ENCODE measurements around the gene FAM180A.

FAM180A gene

GRCh38 chr7:135736586-135737305 lies 11.9 kb downstream of the FAM180A start:
- Mint-ChIP-seq H3K4me3 (no peak overlapping the region), H3K4me1 (no peaks in the 10 kb centered on the region), H3K9me3 (no peaks in the 10 kb centered on the region), H3K27me3 (peaks cover 54% of the 10 kb centered on the region), H3K36me3 (no peaks in the 10 kb centered on the region), H3K27ac (no peak overlapping the region)
- ATAC-seq = no peak

- H3K27me3 Mint-ChIP-seq = peaks cover 47% of the 10 kb centered on the region
- no peaks in the 10 kb centered on the region for H3K9me3 Mint-ChIP-seq
- no peak overlapping the region for H3K27ac Mint-ChIP-seq
- H3K4me3 Mint-ChIP-seq = no peak overlapping the region
- no peaks in the 10 kb centered on the region for H3K4me1 Mint-ChIP-seq
- no peak for ATAC-seq
- H3K36me3 Mint-ChIP-seq = no peaks in the 10 kb centered on the region
These were observed 14.3 kb downstream of the FAM180A start for GRCh38 chr7:135734343-135734689.

GRCh38 chr7:135733603-135734342 lies 14.8 kb downstream of the FAM180A start:
- Mint-ChIP-seq H3K36me3 (no peaks in the 10 kb centered on the region), H3K27me3 (peaks cover 46% of the 10 kb centered on the region), H3K4me1 (no peaks in the 10 kb centered on the region), H3K4me3 (no peak overlapping the region), H3K27ac (no peak overlapping the region), H3K9me3 (no peaks in the 10 kb centered on the region)
- no peak for ATAC-seq

GRCh38 chr7:135731131-135731530 lies 17.5 kb downstream of the FAM180A start:
- no peak overlapping the region for H3K27ac Mint-ChIP-seq
- no peaks in the 10 kb centered on the region for H3K4me1 Mint-ChIP-seq
- no peak overlapping the region for H3K4me3 Mint-ChIP-seq
- H3K9me3 Mint-ChIP-seq = no peaks in the 10 kb centered on the region
- peak; percentile 26 for ATAC-seq
- H3K27me3 Mint-ChIP-seq = peaks cover 43% of the 10 kb centered on the region
- H3K36me3 Mint-ChIP-seq = no peaks in the 10 kb centered on the region

- no peak overlapping the region for H3K4me3 Mint-ChIP-seq
- peaks cover 39% of the 10 kb centered on the region for H3K27me3 Mint-ChIP-seq
- H3K36me3 Mint-ChIP-seq = no peaks in the 10 kb centered on the region
- no peak overlapping the region for H3K27ac Mint-ChIP-seq
- no peaks in the 10 kb centered on the region for H3K4me1 Mint-ChIP-seq
- H3K9me3 Mint-ChIP-seq = no peaks in the 10 kb centered on the region
- ATAC-seq = no peak
These were observed 19.4 kb downstream of the FAM180A start for GRCh38 chr7:135729230-135729629.

GRCh38 chr7:135728136-135728669 lies 20.4 kb downstream of the FAM180A start, which contains the start of gene SLC13A4:
SLC13A4 (minus strand) TSS chr7:135728186; CDS start chr7:135727496, 690 bp downstream.
- no peak within 1 kb of the TSS for H3K27ac Mint-ChIP-seq
- ATAC-seq = no peak
- H3K36me3 Mint-ChIP-seq = no peaks in the 10 kb centered on the region
- peaks cover 41% of the 10 kb centered on the region for H3K27me3 Mint-ChIP-seq
- H3K9me3 Mint-ChIP-seq = no peaks in the 10 kb centered on the region
- H3K4me1 Mint-ChIP-seq = no peaks in the 10 kb centered on the region
- no peak within 1 kb of the TSS for H3K4me3 Mint-ChIP-seq

- H3K4me1 Mint-ChIP-seq = no peaks in the 10 kb centered on the region
- H3K9me3 Mint-ChIP-seq = no peaks in the 10 kb centered on the region
- H3K27ac Mint-ChIP-seq = no peak overlapping the region
- H3K27me3 Mint-ChIP-seq = peaks cover 43% of the 10 kb centered on the region
- H3K36me3 Mint-ChIP-seq = no peaks in the 10 kb centered on the region
- ATAC-seq = no peak
- no peak overlapping the region for H3K4me3 Mint-ChIP-seq
These were observed 21.5 kb downstream of the FAM180A start for GRCh38 chr7:135726911-135727673.

- Mint-ChIP-seq H3K4me1 (no peaks in the 10 kb centered on the region), H3K4me3 (no peak overlapping the region), H3K27me3 (peaks cover 50% of the 10 kb centered on the region), H3K9me3 (no peaks in the 10 kb centered on the region), H3K27ac (no peak overlapping the region), H3K36me3 (no peaks in the 10 kb centered on the region)
- ATAC-seq = no peak
These were observed 22.3 kb downstream of the FAM180A start for GRCh38 chr7:135726276-135726788.

- ATAC-seq = no peak
- no peaks in the 10 kb centered on the region for H3K4me1 Mint-ChIP-seq
- peaks cover 66% of the 10 kb centered on the region for H3K27me3 Mint-ChIP-seq
- no peaks in the 10 kb centered on the region for H3K9me3 Mint-ChIP-seq
- no peak overlapping the region for H3K4me3 Mint-ChIP-seq
- no peaks in the 10 kb centered on the region for H3K36me3 Mint-ChIP-seq
- no peak overlapping the region for H3K27ac Mint-ChIP-seq
These were observed 25.2 kb downstream of the FAM180A start for GRCh38 chr7:135723411-135723810.

GRCh38 chr7:135721198-135721820 lies 27.3 kb downstream of the FAM180A start:
- H3K4me1 Mint-ChIP-seq = no peaks in the 10 kb centered on the region
- ATAC-seq = no peak
- H3K4me3 Mint-ChIP-seq = no peak overlapping the region
- H3K9me3 Mint-ChIP-seq = no peaks in the 10 kb centered on the region
- H3K27ac Mint-ChIP-seq = no peak overlapping the region
- H3K27me3 Mint-ChIP-seq = peaks cover 52% of the 10 kb centered on the region
- no peaks in the 10 kb centered on the region for H3K36me3 Mint-ChIP-seq

- Mint-ChIP-seq H3K27me3 (peaks cover 44% of the 10 kb centered on the region), H3K4me3 (no peak overlapping the region), H3K27ac (no peak overlapping the region), H3K4me1 (no peaks in the 10 kb centered on the region), H3K36me3 (no peaks in the 10 kb centered on the region), H3K9me3 (no peaks in the 10 kb centered on the region)
- ATAC-seq = no peak
These were observed 28.9 kb downstream of the FAM180A start for GRCh38 chr7:135719688-135720087.

- no peak overlapping the region for H3K4me3 Mint-ChIP-seq
- no peaks in the 10 kb centered on the region for H3K36me3 Mint-ChIP-seq
- peaks cover 36% of the 10 kb centered on the region for H3K27me3 Mint-ChIP-seq
- H3K27ac Mint-ChIP-seq = no peak overlapping the region
- H3K4me1 Mint-ChIP-seq = no peaks in the 10 kb centered on the region
- no peaks in the 10 kb centered on the region for H3K9me3 Mint-ChIP-seq
- no peak for ATAC-seq
These were observed 29.7 kb downstream of the FAM180A start for GRCh38 chr7:135718794-135719437.

- Mint-ChIP-seq H3K9me3 (no peaks in the 10 kb centered on the region), H3K4me3 (no peak overlapping the region), H3K4me1 (no peaks in the 10 kb centered on the region), H3K27ac (no peak overlapping the region), H3K36me3 (no peaks in the 10 kb centered on the region), H3K27me3 (peaks cover 29% of the 10 kb centered on the region)
- ATAC-seq = no peak
These were observed 30.4 kb downstream of the FAM180A start for GRCh38 chr7:135718219-135718618.

GRCh38 chr7:135717693-135718092 lies 30.9 kb downstream of the FAM180A start:
- Mint-ChIP-seq H3K27me3 (peaks cover 29% of the 10 kb centered on the region), H3K4me1 (no peaks in the 10 kb centered on the region), H3K27ac (no peak overlapping the region), H3K36me3 (no peaks in the 10 kb centered on the region), H3K9me3 (no peaks in the 10 kb centered on the region), H3K4me3 (no peak overlapping the region)
- ATAC-seq = no peak
